Measurements from ENCODE around the gene ITGB8.

Gene ITGB8

GRCh38 chr7:20307901-20308300 lies 22.8 kb upstream of the ITGB8 start:
- no peak for DNase-seq (ENCODE audit: low read depth in 3 of 3)

- no peak for DNase-seq (ENCODE audit: low read depth in 3 of 3)
Observed at GRCh38 chr7:20310301-20310700, 20.4 kb upstream of the ITGB8 start.

GRCh38 chr7:20310963-20311742 lies 19.5 kb upstream of the ITGB8 start:
- no peak for DNase-seq (ENCODE audit: low read depth in 3 of 3)

- no peak for DNase-seq (ENCODE audit: low read depth in 3 of 3)
Observed at GRCh38 chr7:20311743-20312042, 19.0 kb upstream of the ITGB8 start.

GRCh38 chr7:20312562-20312961 lies 18.1 kb upstream of the ITGB8 start:
- DNase-seq (ENCODE audit: low read depth in 3 of 3), result no peak

GRCh38 chr7:20313626-20314025 lies 17.1 kb upstream of the ITGB8 start:
- DNase-seq (ENCODE audit: low read depth in 3 of 3), result no peak

- no peak for DNase-seq (ENCODE audit: low read depth in 3 of 3)
Observed at GRCh38 chr7:20314198-20314597, 16.5 kb upstream of the ITGB8 start.

- no peak for DNase-seq (ENCODE audit: low read depth in 3 of 3)
Observed at GRCh38 chr7:20316706-20317105, 14.0 kb upstream of the ITGB8 start.

GRCh38 chr7:20317413-20317812 lies 13.3 kb upstream of the ITGB8 start:
- no peak for DNase-seq (ENCODE audit: low read depth in 3 of 3)

- no peak for DNase-seq (ENCODE audit: low read depth in 3 of 3)
Observed at GRCh38 chr7:20318933-20319332, 11.8 kb upstream of the ITGB8 start.

- DNase-seq (ENCODE audit: low read depth in 3 of 3), result no peak
Observed at GRCh38 chr7:20320322-20320721, 10.4 kb upstream of the ITGB8 start.

GRCh38 chr7:20320786-20321185 lies 9.9 kb upstream of the ITGB8 start:
- no peak for DNase-seq (ENCODE audit: low read depth in 3 of 3)

- DNase-seq (ENCODE audit: low read depth in 3 of 3), result no peak
Observed at GRCh38 chr7:20323595-20323994, 7.1 kb upstream of the ITGB8 start.

- DNase-seq (ENCODE audit: low read depth in 3 of 3), result no peak
Observed at GRCh38 chr7:20326342-20326741, 4.4 kb upstream of the ITGB8 start.

GRCh38 chr7:20327055-20327454 lies 3.6 kb upstream of the ITGB8 start:
- no peak for DNase-seq (ENCODE audit: low read depth in 3 of 3)

- DNase-seq (ENCODE audit: low read depth in 3 of 3), result no peak
Observed at GRCh38 chr7:20328027-20328426, 2.7 kb upstream of the ITGB8 start.

- DNase-seq (ENCODE audit: low read depth in 3 of 3), result no peak
Observed at GRCh38 chr7:20328692-20329091, 2.0 kb upstream of the ITGB8 start.

GRCh38 chr7:20329389-20330238 lies 1.1 kb upstream of the ITGB8 start:
- DNase-seq (ENCODE audit: low read depth in 3 of 3), result no peak

- DNase-seq (ENCODE audit: low read depth in 3 of 3), result no peak
Observed at GRCh38 chr7:20330928-20331909, 519 bp downstream of the ITGB8 start.

- DNase-seq (ENCODE audit: low read depth in 3 of 3), result no peak
Observed at GRCh38 chr7:20331910-20332813, 1.5 kb downstream of the ITGB8 start.

GRCh38 chr7:20338285-20338684 lies 7.6 kb downstream of the ITGB8 start:
- DNase-seq (ENCODE audit: low read depth in 3 of 3), result no peak
